NK-92 (cell line): ENCODE data around the gene MSH3.
"Not testable (repeated sequence)": the region's sequence is repeated elsewhere in the genome, so short reads cannot be mapped to it uniquely, and the experiment has no call there.

Experiments
- DNase-seq: peaks from one replicate; lab custom pipeline; 2025; ENCODE audit not compliant: unreplicated experiment; lab: John Stamatoyannopoulos, UW

The MSH3 gene

DNA sequence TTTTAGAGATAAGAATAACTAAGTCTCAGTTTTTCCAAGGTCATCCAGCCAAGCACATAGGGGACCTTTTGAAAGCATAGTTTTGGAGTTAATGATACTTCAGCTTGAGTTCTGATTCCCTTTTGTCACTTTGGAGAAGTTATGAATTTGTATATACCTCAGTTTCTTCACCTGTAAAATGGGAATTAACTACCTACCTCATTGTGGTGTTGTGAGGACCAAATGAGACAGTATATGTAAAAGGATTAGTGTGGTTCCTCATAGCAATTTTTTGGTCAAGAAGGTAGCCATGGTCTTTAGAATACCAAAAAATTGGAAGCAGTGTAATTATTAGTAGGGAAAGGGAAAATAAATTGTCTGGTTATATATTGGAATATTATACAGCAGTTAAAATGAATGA, 98.0 kb downstream of the MSH3 start:
- DNase-seq = no peak

DNA sequence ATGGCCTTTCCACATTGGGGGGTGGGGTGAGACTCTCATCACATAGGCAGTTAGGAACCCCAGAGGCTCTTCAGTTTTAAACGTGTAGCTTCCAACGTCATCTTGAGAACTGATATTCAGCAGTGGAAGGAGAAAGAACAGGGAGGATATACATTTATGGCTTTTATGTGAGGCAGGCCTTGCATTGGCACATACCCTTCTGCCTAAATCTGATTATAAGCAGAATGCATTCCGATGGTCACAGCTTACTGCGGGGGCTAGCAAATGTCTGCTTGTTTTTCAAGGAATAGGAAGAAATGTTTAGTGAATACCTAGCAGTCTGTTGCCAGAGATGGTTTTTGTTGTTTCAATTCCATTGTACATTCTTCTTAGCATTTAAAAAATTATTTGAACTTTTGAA, 99.3 kb downstream of the MSH3 start:
- no peak for DNase-seq

DNA sequence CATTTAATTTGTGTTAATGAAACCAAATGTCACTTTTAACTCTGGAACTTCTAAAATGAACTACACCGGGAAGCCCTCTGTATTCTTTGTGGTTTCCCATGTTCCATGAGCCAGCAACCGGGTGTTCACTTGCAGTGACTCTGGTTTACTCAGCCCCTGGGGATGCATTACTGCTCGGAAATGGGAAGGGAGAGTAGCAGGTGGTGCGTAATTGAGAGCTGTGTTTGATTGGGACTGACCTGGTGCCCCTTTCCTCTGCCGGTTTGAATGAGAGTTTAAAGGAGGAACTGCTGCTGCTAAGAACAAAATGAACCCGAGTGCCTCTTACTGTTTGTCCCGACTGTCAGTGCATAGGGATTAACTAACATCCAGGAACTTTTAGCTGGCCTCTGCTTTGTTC, 100.4 kb downstream of the MSH3 start:
- DNase-seq = no peak

DNA sequence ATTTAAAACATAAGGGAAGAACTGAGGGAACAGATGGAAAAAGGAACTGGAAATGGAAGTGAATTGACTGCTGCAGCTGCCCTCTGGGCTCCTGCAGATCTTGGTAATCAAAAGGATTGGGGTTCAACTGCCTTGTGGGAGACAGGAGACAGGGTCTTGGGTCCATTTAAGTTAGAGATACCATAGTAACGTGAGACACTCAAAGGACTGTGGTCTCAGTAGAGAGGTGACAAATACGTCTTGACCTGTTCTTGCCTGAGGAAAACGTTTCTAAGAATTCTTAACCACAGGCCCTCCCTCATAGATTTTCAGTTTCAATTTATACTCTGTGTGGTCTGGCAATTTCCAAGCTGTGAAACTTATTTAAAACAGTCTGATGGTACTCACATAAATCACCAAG, 101.2 kb downstream of the MSH3 start:
- DNase-seq = no peak

DNA sequence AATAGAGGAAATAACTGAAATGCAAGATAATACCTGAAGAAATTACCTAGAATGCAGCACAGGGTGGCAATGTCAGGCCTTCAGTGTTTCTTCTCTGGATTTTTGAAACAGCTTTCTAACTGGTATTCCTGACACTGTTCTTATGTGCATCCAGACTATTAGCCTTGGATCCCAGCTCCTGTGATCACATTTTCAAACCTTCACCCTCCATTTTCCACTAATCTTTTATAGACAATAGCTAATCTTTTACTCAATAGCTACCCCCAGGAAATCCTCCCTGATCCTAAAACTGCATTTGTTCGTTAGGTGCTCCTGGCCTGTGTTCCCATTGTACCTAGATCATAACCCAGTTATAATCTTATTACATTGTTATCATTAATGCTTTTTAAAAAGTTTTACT, 101.8 kb downstream of the MSH3 start:
- DNase-seq = no peak

DNA sequence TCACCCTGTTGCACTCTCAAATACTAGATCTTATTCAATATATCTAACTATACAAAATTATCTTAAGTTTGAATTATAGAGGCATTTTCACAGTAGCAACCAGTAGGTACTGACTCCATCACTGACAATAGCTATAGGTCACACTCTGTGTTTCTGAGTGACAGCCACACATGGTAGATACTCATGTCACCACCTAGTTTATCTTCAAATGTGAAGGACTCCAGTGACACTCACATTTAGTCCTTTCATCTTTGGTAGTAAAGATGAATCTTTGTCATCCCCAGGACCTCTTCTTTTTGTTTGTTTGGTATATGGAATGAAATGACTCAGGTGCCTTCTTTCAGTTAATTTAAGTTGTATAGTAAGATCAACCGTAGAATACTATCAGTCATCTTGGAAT, 102.8 kb downstream of the MSH3 start:
- no peak for DNase-seq

DNA sequence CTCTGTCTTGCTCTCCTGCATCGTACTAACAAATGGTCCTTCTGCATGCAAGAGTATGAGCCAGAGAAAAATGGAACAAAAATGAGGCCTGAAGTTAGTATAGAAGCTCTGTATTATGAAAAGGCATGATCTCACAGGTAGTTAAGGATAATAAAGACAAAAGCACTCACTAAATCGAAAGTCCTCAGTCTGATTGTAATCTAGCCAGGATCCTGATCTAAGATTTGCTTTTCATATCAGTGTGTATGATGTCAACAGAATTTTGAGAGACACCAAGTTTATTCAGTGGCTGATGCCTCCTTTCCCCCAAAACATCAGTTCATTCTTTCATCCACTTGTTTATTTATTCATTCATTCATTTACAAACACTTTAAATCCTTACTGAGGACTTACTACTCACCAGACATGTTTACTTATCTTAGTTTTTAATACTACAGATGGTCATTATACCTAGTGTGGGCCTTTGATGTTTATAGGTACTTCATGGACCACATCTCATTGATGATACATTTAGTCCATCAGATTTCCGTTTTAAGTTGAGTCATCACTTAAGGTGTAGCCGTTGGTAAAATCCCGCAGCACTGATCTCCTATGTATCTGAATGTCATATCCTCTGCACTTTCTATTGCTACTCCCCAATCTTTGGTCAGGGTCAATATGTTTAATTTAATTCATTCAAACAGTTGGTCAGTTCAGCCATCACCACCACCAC, 105.6 kb downstream of the MSH3 start:
- DNase-seq = no peak

DNA sequence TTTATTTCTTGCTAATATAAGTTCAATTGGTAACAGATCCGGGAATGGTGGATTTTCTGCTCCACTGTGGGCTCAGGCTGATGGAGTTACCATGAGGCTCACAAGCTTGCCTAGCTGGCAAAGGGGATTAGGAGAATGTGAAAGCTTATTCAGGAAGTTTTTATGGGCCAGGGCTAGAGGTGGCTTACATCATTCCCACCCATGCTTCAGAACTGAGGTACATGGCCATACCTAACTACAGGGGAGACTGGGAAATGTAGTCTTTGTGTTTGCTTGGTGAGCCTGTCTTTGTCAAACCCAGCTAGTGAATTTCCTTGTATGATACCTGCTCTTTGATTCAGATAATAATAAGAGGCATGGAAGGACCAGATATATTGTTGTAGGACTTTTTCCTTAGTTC, 106.2 kb downstream of the MSH3 start:
- DNase-seq = no peak

DNA sequence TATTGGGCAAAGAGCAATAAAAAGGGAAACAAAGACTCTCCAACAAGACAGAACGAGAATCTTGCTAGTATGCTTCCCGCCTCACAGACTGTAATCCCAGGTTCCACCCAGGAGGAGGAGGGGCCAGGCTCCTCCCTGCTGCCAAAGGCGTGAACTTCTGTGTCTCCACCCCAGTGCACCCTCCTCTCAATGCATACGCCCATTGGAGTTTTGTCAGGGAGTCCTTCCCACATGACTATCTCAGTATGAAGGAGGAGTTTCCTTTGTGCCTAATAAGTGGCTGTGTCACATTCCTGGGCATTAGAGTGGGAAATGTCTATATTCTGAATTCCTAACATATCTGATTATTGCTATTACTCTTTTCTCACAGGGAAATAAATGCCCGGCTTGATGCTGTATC, 106.7 kb downstream of the MSH3 start:
- no peak for DNase-seq

DNA sequence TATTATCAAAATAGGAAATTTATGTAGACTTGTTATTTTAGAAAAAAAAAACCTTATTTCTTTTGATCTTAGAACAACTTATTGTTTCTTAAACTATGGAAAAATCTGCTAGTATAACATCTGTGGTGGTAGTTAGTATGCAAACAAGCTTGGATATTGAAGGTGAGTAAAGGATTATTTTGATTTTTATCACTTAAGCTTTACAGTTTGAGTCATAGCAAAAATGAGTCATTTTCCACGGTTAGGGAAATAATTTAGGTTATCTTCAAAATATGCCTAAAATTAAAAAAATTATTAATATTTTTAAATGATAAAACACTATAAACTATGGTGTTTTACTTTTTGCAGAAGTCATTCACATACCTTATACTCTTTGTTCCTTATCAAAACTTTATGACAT, 107.5 kb downstream of the MSH3 start:
- no peak for DNase-seq

DNA sequence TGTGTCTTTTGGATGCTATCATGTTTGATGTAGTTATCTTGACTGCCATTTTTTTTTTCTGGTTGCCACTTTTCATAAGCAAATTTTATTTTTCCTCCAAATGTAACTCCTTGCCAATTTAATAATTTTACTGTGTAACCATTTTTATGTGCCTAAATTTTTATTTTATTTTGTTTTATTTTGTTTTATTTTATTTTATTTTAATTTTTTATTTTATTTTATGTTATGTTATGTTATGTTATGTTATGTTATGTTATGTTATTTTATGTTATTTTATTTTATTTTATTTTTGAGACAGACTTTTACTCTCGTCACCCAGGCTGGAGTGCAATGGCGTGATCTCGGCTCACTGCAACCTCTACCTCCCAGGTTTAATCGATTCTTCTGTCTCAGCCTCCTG, 108.1 kb downstream of the MSH3 start:
- DNase-seq = no peak

DNA sequence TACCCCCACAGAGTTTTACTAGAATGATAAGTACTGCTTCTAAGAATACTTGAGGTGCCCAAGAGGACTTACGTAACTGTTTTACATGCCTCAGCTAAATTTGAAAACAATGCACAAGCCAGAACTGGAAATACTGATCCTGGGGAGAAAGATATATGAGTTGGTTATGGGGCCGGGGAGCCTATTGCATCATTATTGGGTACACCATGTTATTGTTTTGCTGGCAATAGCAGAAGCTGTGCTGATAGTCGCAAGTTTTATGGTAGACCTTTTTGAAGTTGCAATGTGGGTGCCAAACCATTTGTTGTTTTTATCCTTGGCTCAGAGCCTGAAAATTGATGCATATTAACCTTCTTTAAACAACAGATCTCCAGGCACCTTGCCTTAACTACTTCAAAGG, 108.8 kb downstream of the MSH3 start:
- no peak for DNase-seq

DNA sequence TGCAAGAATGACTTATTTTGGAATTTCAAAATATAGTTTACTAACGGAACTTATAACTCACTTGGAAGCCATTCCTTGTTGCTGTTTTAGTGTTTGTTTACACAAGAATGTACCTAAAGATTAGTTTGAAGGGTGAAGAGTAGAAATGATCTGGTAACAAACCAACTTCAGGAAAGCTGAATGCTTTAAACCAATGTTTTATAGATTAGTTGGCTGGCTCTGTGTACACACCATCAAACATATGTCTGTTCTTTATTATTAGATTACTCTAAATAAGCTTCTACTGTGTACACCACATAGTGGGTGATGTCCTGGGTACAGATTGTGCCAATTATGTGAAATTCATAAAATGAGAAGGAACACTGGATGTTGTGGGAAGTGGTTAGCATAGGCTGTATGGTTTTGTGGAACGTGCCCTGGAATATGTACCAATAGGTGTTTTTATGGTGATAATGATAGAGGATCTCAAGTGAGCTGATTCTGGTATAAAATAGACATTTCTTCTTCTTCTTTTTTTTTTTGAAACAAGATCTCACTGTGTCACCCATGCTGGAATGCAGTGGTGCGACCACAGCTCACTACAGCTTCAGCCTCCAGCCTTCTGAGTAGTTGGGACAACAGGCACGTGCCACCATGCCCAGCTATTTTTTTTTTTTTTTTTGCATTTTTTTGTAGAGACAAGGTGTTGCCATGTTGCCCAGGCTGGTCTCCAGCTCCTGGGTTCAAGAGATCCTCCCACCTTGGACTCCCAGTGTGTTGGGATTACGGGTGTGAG, 109.6 kb downstream of the MSH3 start:
- DNase-seq = no peak

DNA sequence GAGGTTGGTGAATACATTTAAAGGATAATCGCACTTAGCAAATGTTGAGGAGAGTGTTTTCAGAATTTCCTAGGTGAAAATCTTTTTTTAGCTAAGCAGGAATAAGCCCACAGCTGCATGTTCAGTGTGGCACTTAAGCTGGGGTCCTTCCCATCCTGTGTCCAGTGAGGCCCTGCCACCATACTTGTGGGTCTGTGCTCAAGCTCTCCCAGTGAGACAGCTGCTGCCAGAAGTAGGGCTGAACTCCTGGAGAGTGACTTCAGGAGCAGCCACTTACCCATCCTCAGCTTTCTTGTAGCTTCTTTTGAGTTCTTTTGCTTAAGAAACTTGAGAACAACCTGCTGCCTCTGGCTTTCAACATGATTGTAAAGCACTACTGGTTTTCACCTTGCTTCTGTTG, 110.3 kb downstream of the MSH3 start:
- no peak for DNase-seq

DNA sequence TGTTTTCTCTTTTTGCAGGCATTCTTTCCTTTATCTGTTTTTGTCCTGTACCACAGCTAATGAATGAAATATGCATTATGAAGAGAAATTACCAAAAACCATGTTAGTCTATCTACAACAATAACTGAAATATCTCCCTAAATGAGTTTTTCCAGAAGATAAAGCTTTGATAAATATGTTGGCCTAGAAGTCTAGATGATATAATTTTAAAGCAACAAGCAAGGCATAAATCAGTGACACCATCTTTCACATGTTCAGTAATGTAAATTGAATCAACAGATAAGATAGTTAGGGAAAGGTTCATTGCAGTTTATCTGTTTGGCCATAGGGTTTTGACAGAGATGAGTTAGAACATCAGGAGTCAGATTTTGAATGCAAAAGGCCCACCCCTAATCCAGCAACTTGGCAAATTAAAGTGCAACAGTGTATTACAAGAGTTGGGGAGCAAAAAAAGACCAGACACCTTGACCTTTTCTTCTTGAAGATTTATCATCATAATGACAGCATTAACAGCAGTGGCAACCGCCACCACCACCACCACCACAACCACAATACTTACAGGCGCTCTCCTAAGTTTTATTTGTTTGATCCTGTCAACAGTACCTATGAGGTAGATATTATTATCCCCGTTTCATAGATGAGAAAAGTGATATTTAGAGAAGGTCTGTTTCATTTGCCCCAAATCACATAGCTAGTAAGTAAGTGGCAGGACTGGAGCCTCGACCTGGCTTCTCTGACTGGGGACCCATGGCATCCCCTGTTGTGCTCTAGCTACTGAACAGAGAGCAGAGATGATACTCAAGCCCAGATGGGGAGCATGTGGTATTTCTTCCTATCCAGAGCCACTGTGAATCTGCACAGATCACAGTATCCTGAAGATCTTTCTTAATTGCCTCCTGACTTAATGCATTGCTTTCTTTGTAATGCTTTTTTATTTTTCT, 123.2 kb downstream of the MSH3 start:
- DNase-seq = no peak

DNA sequence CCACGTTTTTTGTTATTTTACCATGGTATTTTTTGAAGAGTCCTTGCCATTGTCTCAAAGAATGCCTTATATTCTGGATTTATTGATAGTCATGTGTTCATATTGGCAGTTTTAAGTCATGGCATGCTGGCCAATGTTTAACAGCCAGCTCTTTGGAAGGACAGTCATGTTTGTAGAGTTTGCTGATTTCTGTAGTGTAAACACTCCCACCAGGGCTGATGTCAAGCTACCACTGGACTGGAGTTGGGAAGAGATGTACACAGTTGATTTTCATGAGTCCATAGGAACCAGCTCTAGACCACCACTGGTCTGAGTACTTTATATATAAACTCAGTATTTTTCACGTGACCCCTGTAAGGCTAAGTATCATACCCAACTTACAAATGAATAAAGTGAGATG, 125.6 kb downstream of the MSH3 start:
- no peak for DNase-seq

DNA sequence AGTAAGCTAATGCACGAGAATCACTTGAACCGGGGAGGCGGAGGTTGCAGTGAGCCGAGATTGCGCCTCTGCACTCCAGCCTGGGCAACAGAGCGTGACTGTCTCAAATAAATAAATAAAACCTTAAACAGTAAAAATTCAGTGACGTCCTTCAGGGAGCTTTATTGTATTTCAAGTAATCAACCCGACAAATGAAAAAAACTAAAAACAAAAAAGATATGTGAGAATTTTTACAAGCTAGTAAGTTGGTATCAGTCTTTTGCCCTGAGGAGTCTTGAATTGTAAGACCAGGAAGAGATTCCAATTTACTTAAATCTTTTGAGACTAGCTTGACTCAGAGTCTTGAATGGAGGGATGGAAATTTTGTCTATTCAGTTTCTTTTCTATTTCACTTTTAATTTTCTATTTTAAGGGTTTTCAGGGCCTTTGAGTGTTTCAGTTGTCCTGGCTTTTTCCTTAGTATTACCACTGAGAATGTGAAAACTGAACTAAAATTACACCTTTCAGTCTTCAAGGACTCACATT, 126.4 kb downstream of the MSH3 start:
- no peak for DNase-seq

DNA sequence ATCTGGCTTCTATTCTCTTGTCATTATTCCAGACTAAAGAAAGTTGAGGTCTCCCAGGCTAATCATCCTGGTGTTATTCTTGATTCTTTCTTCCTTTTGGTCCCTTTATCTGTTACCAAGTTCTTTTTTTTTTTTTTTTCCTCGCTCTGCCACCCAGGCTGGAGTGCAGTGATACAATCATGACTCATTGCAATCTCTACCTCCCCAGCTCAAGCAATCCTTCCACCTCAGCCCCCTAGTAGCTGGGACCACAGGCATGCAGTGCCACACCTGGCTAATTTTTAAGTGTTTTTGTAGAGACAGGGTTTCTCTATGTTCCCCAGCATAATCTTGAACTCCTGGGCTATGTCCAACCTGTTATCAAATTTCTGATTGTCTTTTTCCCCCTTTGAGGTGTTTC, 126.9 kb downstream of the MSH3 start:
- no peak for DNase-seq

DNA sequence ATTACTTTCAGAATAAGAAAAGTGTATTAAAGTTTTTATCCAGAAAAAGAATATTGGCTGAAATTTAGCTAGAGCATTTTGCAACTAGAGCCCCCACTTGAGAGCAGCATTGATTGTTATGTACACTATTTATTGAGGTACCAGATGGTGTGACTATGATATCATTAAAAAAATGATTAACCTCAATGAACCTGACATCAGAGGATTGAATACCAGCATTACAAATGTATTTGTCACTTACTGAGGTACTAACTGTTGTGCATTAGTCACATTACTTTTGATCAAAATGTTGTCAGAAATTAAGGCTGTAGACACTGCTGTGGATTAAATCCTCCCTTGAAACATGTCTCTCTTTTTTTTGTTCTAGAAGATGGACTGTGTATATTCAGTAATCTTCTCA, 128.2 kb downstream of the MSH3 start:
- no peak for DNase-seq

DNA sequence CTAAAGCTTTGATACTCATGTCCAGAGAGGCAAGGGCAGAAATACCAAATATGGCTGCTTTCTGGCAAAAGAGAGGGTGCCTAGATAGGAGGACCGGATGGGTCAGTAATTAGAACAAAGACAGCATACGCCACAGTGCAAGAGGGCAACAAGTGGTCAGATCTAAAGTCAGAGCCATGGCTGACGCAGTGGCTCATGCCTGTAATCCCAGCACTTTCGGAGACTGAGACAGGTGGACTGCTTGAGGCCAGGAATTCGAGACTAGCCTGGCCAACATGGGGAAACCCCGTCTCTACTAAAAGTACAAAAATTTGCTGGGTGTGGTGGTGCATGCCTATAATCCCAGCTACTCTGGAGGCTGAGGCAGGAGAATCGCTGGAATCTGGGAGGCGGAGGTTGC, 129.3 kb downstream of the MSH3 start:
- DNase-seq = not testable (repeated sequence)

DNA sequence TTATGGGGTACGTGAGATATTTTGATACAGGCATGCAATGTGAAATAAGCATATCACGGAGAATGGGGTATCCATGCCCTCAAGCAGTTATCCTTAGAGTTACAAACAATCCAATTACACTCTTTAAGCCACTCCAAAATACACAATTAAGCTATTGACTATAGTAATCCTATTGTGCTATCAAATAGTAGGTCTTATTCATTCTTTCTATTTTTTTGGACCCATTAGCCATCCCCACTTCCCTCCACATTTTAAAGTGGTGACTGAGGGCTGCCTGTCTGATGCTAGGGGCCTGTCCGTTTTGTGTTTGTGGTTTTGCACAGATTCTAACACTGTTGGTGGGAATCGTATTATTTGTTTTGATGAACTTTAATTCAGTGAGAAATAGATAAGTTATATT, 130.0 kb downstream of the MSH3 start:
- DNase-seq = no peak
